Body of pancreas (tissue), 4 donors: Measurements from ENCODE around the gene TANC2. TPM values are rescaled to one million over a fixed set of nuclear protein-coding genes. Genes with fewer than 3 reads are reported as not detected.

Source experiments
- ATAC-seq: fragments of 150-250 bp; one replicate; pipeline ENCODE4 v1.9.1; 2016
- DNase-seq, 4 donors: peaks; one replicate each; pipeline ENCODE4 v3.0.0-alpha.2; 2019
- H3K27ac ChIP-seq, 4 donors: fragments of 200-600 bp; sonication (generic); 1 replicate in 3 of 4; 2 replicates in 1 of 4; pipeline versions ENCODE4 v1.5.1 to v1.6.1; 2016 to 2019; ENCODE audit warnings: mild to moderate bottlenecking in 1 of 4, mixed read lengths in 1 of 4, moderate library complexity in 1 of 4
- H3K27me3 ChIP-seq, 2 donors: fragments of 200-600 bp; sonication (generic); one replicate each; pipeline ENCODE4 v1.6.0; 2016; ENCODE audit warnings: mild to moderate bottlenecking in 1 of 2
- H3K36me3 ChIP-seq, 2 donors: fragments of 200-600 bp; sonication (generic); replicated peaks in 1 of 2; 2 replicates each; pipeline ENCODE4 v1.5.1; 2016; ENCODE audit warnings: low read depth in 2 of 2; ENCODE audit not compliant: insufficient read depth in 1 of 2
- H3K4me1 ChIP-seq: fragments of 200-600 bp; sonication (generic); one replicate; pipeline ENCODE4 v1.6.0; 2016
- H3K4me3 ChIP-seq, 2 donors: fragments of 200-600 bp; sonication (generic); 1 replicate in 1 of 2; 2 replicates in 1 of 2; pipeline ENCODE4 v1.5.1; 2016 to 2019
- H3K9me3 ChIP-seq, 3 donors: fragments of 200-600 bp; sonication (generic); 1 replicate in 2 of 3; 2 replicates in 1 of 3; pipeline ENCODE4 v1.5.1; 2016
- CTCF ChIP-seq, 7 experiments: fragments of 450-650 bp in 4 of 7; fragments of 200-600 bp in 3 of 7; sonication (generic) in 3 of 7; IDR thresholded peaks; one replicate each; pipeline ENCODE4 v1.5.1; 2016 to 2019; ENCODE audit warnings: antibody characterized with exemption in 7 of 7
- POLR2A ChIP-seq, 3 donors: fragments of 450-650 bp; IDR thresholded peaks; one replicate each; pipeline ENCODE4 v1.6.1; 2016; ENCODE audit warnings: antibody characterized with exemption in 3 of 3, mild to moderate bottlenecking in 2 of 3
- WGBS, 2 donors: methylation state at CpG; one replicate each; pipeline ENCODE4 v1.1.5; 2017; 5-methylcytosine and 5-hydroxymethylcytosine counted together
- intact Hi-C: fragments of 100-400 bp; cut with DNase I; formaldehyde crosslinking; loops from one replicate; pipeline ENCODE4 v1.15.1; 2023
- total RNA-seq, 2 donors: library from RNA; depleted of rRNA; stranded (reverse); fragments of >200 nt; gene quantifications; one replicate each; pipeline ENCODE4 v1.1.0, GENCODE V29; 2016

The TANC2 gene
- total RNA-seq, 2 donors from 2014 or later, result 9.6 to 29.1 TPM

GRCh38 chr17:62966426-62967204, 580 bp downstream of the TANC2 start:
- intact Hi-C loops, result no loop called here

GRCh38 chr17:62967205-62967529, 1.1 kb downstream of the TANC2 start:
- no peaks in the 10 kb centered on the region for H3K9me3 ChIP-seq
- WGBS, 2 donors, result 8 to 9% methylated on average over 4 of the region's 4 CpGs
- intact Hi-C loops, result no loop called here
- DNase-seq, result no peak
- no peak for ATAC-seq
- no peaks in the 10 kb centered on the region for H3K36me3 ChIP-seq
- H3K4me3 ChIP-seq, result peak overlapping the region in 1 of 2 donors; percentile 80
- no peaks in the 10 kb centered on the region for H3K27me3 ChIP-seq
- peaks cover 21% of the 10 kb centered on the region for H3K4me1 ChIP-seq
- TF ChIP-seq CTCF (IDR thresholded peaks at IDR 0.05), result no peak
- no peak for TF ChIP-seq POLR2A (IDR thresholded peaks at IDR 0.05)
- H3K27ac ChIP-seq, result peak overlapping the region in 1 of 4 donors; percentile 88

More at GRCh38 chr17:62966426-62967204, 580 bp downstream of the TANC2 start:
- no peaks in the 10 kb centered on the region for H3K27me3 ChIP-seq
- TF ChIP-seq CTCF (IDR thresholded peaks at IDR 0.05), result no peak
- no peak for TF ChIP-seq POLR2A (IDR thresholded peaks at IDR 0.05)
- WGBS, 2 donors, result 0 to 1% methylated on average over 31 to 50 of the region's 80 CpGs
- no peaks in the 10 kb centered on the region for H3K9me3 ChIP-seq
- peak overlapping the region; percentile 74 to 88 (median 84) for H3K27ac ChIP-seq
- DNase-seq (peak; percentile 69 to 79 (median 73)), ATAC-seq (no peak)
- peaks cover 21% of the 10 kb centered on the region for H3K4me1 ChIP-seq
- no peaks in the 10 kb centered on the region for H3K36me3 ChIP-seq
- H3K4me3 ChIP-seq, result peak overlapping the region; percentile 45 to 80

GRCh38 chr17:62968445-62968923, 2.4 kb downstream of the TANC2 start:
- H3K27me3 ChIP-seq, result no peaks in the 10 kb centered on the region
- TF ChIP-seq CTCF (IDR thresholded peaks at IDR 0.05) (peak; percentile 58 to 95 (median 86)), POLR2A (IDR thresholded peaks at IDR 0.05) (no peak)
- H3K27ac ChIP-seq, result no peak overlapping the region
- 0 to 1% methylated on average over 3 of the region's 3 CpGs for WGBS, 2 donors
- DNase-seq (peak; percentile 35 to 72 (median 50)), ATAC-seq (no peak)
- H3K4me1 ChIP-seq, result peaks cover 21% of the 10 kb centered on the region
- no peak overlapping the region for H3K4me3 ChIP-seq
- intact Hi-C loops, result no loop called here
- H3K36me3 ChIP-seq, result no peaks in the 10 kb centered on the region
- no peaks in the 10 kb centered on the region for H3K9me3 ChIP-seq

GRCh38 chr17:62970610-62971009, 4.6 kb downstream of the TANC2 start:
- no peak for DNase-seq
- H3K9me3 ChIP-seq, result no peaks in the 10 kb centered on the region
- TF ChIP-seq CTCF (IDR thresholded peaks at IDR 0.05), result no peak
- no peak for TF ChIP-seq POLR2A (IDR thresholded peaks at IDR 0.05)
- intact Hi-C loops, result no loop called here
- H3K27me3 ChIP-seq, result no peaks in the 10 kb centered on the region
- no peaks in the 10 kb centered on the region for H3K36me3 ChIP-seq
- H3K4me3 ChIP-seq, result no peak overlapping the region
- peaks cover 21% of the 10 kb centered on the region for H3K4me1 ChIP-seq
- no peak overlapping the region for H3K27ac ChIP-seq
- ATAC-seq, result no peak

- Histone ChIP-seq H3K9me3 (no peaks in the 10 kb centered on the region), H3K27me3 (no peaks in the 10 kb centered on the region), H3K36me3 (no peaks in the 10 kb centered on the region), H3K4me3 (no peak overlapping the region), H3K27ac (no peak overlapping the region), H3K4me1 (peaks cover 20% of the 10 kb centered on the region)
- no peak for TF ChIP-seq POLR2A (IDR thresholded peaks at IDR 0.05)
- no peak for TF ChIP-seq CTCF (IDR thresholded peaks at IDR 0.05)
- WGBS, 2 donors, result 85 to 86% methylated on average over 4 of the region's 4 CpGs
- DNase-seq, result no peak
- ATAC-seq, result no peak
- intact Hi-C loops, result no loop called here
Observed at GRCh38 chr17:62971853-62972252, 5.8 kb downstream of the TANC2 start.
